Fibroblast of mammary gland (primary cell): ENCODE measurements around the gene ACTRT3.

Experiments
- DNase-seq: peaks from one replicate; pipeline ENCODE4 v3.0.0-alpha.2; 2010; ENCODE audit warnings: low read depth
- H3K4me3 ChIP-seq: 2 replicates; pipeline ENCODE4 v1.5.1; 2011; ENCODE audit warnings: low read depth, mild to moderate bottlenecking, low read length, moderate library complexity; ENCODE audit not compliant: control insufficient read depth
- TF ChIP-seq, protein P1 (sequence below): conservative IDR thresholded peaks from 2 replicates; pipeline ENCODE4 v1.5.1; 2011; ENCODE audit warnings: low read depth, low read length, inconsistent platforms; ENCODE audit not compliant: control insufficient read depth, insufficient read depth

ACTRT3 gene

DNA sequence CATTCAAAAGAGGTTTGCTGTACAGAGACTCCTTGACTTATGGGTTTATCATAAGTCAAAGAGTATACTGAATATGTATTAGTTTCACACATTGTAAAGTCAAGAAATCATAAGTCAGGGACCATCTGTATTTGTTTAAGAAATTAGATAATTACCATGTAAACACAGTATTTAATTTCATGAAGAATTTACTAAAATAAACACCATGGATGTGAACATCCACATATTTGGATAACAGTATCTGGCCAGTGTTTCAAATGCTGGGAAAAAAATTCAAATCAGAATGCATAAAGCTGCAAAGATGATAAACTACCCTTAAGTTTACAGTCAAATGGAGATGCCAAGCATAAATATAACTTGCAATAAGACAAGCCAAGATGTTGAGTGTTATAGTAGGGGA, 20.9 kb upstream of the ACTRT3 start:
- TF ChIP-seq, protein P1, sequence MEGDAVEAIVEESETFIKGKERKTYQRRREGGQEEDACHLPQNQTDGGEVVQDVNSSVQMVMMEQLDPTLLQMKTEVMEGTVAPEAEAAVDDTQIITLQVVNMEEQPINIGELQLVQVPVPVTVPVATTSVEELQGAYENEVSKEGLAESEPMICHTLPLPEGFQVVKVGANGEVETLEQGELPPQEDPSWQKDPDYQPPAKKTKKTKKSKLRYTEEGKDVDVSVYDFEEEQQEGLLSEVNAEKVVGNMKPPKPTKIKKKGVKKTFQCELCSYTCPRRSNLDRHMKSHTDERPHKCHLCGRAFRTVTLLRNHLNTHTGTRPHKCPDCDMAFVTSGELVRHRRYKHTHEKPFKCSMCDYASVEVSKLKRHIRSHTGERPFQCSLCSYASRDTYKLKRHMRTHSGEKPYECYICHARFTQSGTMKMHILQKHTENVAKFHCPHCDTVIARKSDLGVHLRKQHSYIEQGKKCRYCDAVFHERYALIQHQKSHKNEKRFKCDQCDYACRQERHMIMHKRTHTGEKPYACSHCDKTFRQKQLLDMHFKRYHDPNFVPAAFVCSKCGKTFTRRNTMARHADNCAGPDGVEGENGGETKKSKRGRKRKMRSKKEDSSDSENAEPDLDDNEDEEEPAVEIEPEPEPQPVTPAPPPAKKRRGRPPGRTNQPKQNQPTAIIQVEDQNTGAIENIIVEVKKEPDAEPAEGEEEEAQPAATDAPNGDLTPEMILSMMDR = no peak
- H3K4me3 ChIP-seq = no peak overlapping the region
- DNase-seq = no peak

DNA sequence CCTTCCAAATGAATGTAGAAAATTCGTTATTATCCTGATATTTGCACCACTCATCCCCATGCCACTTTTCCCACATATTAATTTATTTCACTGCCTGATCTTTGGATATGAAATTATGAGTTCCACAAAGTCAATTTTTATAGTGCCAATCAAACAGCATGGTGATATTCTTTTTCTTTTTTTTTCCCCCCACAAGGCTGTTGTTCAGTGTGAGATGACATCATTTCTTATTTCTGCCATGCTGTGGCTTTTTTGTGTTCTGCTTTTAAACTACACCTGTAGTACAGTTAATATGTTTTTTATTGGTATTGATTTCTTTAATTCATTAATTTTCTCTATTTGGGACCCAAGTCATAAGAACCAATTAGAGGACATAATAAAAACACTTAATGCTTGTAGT, 18.4 kb upstream of the ACTRT3 start:
- TF ChIP-seq, protein P1 = no peak
- no peak overlapping the region for H3K4me3 ChIP-seq
- no peak for DNase-seq

DNA sequence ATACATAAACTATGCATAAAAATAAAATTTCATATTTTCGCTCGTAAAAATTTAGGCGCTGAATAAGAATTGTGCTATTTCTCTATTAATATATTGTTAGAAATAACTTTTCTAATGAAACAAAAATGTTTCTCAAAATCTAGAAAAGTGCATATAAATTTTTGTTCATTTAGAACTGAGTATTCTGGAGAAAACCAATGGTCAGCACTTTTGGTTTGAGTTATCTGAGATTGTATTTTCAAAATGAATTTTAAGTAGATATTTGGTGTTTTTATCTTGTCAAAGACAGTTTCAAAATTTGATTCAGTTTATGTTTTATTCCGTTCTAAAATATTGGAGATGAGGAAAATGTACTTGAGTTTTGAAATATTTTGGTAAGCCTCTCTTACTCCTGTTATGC, 17.8 kb upstream of the ACTRT3 start:
- DNase-seq = no peak
- TF ChIP-seq, protein P1 = no peak
- no peak overlapping the region for H3K4me3 ChIP-seq

DNA sequence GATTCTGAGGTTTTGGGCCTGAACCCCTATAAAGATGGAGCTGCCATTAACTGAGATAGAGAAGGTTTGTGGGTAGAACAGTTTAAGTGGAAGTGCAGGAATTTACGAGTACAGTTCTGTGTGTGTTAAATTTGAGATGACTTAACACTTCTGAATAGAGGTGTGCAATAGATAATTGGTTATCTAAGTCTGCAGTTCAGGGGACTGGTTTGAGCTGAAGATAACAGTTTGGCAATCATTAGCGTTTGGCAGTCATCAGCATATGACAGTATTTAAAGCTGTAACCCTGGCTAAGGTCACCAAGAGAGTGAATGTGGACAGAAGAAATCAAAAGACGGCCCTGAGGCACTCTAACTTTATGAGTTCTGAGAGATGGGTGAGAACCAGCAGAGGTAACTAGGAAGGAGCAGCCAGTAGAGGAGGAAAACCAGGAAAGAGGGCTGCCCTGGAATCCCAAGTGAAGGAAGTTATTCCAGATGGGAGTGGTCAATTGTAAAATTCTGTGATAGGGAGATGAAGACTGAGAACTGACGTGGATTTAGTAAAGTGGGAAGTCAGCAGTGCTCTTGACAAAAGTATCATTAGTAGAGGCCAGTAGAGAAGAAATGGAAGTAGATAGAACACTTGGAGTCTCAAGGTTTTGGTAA, 12.0 kb upstream of the ACTRT3 start:
- TF ChIP-seq, protein P1 = no peak
- DNase-seq = no peak
- no peak overlapping the region for H3K4me3 ChIP-seq

DNA sequence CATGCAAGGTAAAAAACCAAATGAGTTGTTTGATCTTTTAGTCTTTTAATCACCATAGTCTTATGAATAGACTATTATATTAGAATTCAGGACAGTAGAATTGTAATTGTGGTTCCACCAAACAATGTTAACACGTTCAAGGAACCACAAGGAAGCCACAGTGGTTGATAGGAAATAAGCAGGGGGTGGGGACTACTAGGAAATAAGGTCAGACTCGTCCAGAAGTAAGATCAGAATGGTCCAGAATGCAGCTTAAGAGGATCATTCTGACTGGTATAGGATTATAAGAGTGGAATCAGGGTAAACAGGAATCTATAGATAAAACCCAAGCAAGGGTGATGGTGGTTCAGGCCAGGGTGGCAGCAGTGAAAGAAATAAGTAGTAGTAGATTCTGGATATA, 11.4 kb upstream of the ACTRT3 start:
- TF ChIP-seq, protein P1 = no peak
- DNase-seq = no peak
- no peak overlapping the region for H3K4me3 ChIP-seq

DNA sequence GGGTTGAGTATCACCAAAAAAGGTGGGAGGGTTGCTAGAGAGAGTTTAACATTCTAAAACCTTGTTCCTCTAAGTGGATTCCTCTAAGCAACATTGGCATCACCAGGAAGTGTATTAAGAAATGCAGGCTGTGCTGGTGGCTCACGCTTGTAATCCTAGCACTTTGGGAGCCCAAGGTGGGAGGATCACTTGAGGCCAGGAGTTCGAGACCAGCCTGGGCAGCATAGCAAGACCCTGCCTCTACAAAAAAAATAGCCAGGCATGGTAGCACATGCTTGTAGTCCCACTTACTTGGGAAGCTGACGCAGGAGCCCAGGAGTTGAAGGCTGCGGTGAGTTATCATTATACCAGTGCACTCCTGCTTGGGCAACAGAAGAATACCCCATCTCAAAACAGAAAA, 8.5 kb upstream of the ACTRT3 start:
- no peak overlapping the region for H3K4me3 ChIP-seq
- TF ChIP-seq, protein P1 = no peak
- no peak for DNase-seq

DNA sequence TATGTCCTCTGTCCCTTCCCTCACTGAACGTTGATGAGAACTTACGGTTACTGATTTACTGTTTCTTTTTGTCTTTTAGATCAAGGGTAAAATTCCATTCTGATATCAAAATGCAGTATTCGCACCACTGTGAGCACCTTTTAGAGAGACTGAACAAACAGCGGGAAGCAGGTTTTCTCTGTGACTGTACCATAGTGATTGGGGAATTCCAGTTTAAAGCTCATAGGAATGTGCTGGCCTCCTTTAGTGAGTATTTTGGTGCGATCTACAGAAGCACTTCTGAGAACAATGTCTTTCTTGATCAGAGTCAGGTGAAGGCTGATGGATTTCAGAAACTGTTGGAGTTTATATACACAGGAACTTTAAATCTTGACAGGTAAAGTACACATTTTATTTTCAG, 4.8 kb upstream of the ACTRT3 start:
- H3K4me3 ChIP-seq = peak overlapping the region; percentile 96
- no peak for DNase-seq
- TF ChIP-seq, protein P1 = no peak
